ENCODE data around the gene EHD2. TPM values are rescaled to one million over a fixed set of nuclear protein-coding genes. Genes with fewer than 3 reads are reported as not detected.
"Not testable (repeated sequence)": the region's sequence is repeated elsewhere in the genome, so short reads cannot be mapped to it uniquely, and the experiment has no call there.

The EHD2 gene
- total and polyA plus RNA-seq, 2 of the 13 experiments (the other 11 are each of a cell fraction or from before 2014, with no cell fraction given): 0.09 to 0.28 TPM

- in situ Hi-C loops (cut with HindIII; ENCODE audit: extremely low pct_ligation_motif_present, low pct_unique_long_range_greater_than_20kb): no loop called here
- WGBS (ENCODE audit: low lambda C conversion rate): 68% methylated on average over 3 of the region's 3 CpGs
- intact Hi-C loops (cut with micrococcal nuclease; ENCODE audit: unreplicated experiment): no loop called here
- DNase-seq (ENCODE audit: low spot score) (no peak), ATAC-seq (no peak), FAIRE-seq (no peak)
- no peak overlapping the region for H3K27ac ChIP-seq (ENCODE audit: extremely low read length, insufficient read depth, low read length)
- H3K79me2 ChIP-seq (ENCODE audit: insufficient read depth, low read length): no peaks in the 10 kb centered on the region
- H3K9ac ChIP-seq (ENCODE audit: insufficient read depth, low read depth, low read length): no peak overlapping the region
- H2AFZ ChIP-seq (ENCODE audit: low read length): no peak overlapping the region
- H3K36me3 ChIP-seq (replicated peaks in 1 of 2; ENCODE audit: control insufficient read depth in 1 of 2, insufficient read depth in 2 of 2, low read length in 2 of 2): no peaks in the 10 kb centered on the region
- BruUV-seq (replicated peaks): no TSS peak
- H3K9me3 ChIP-seq (ENCODE audit: low read length): no peaks in the 10 kb centered on the region
- no peaks in the 10 kb centered on the region for H3K27me3 ChIP-seq (ENCODE audit: control insufficient read depth in 1 of 2, insufficient read depth in 2 of 2, low read length in 2 of 2)
- ChIA-PET CTCF (ENCODE audit: low intra/inter-chr PET ratio, low total read pairs) (no interaction called here), POLR2A (no interaction called here)
- TF ChIP-seq ZNF839 (CRISPR knock-in tag; IDR thresholded peaks at IDR 0.05; ENCODE audit: borderline replicate concordance) (no peak), GLI4 (CRISPR knock-in tag; IDR thresholded peaks at IDR 0.05; ENCODE audit: borderline replicate concordance) (no peak), SYNCRIP (IDR thresholded peaks at IDR 0.05; ENCODE audit: insufficient read depth, low read depth, low read length) (no peak), TEAD2 (CRISPR knock-in tag; IDR thresholded peaks at IDR 0.05) (no peak), HBP1 (CRISPR knock-in tag; IDR thresholded peaks at IDR 0.05; ENCODE audit: low read depth) (no peak)
- peaks cover 39% of the 10 kb centered on the region for H3K4me1 ChIP-seq (ENCODE audit: insufficient read depth, low read length)
- H4K20me1 ChIP-seq (ENCODE audit: insufficient read depth, low read length): no peaks in the 10 kb centered on the region
- no peak overlapping the region for H3K4me2 ChIP-seq (ENCODE audit: low read depth, low read length)
- no peak overlapping the region for H3K4me3 ChIP-seq (replicated peaks in 1 of 3; ENCODE audit: insufficient read depth in 1 of 3, low read depth in 2 of 3, low read length in 3 of 3)
These were observed 56.3 kb downstream of the EHD2 start for GRCh38 chr19:47769534-47769933.

- CTCF ChIA-PET (ENCODE audit: low intra/inter-chr PET ratio, low total read pairs): interaction anchor here (0.6 kb wide), 1 partner anchor 92 kb away, joined by 3 read pairs; no protein-coding TSS in a partner anchor
- POLR2A ChIA-PET; intact Hi-C loops (cut with micrococcal nuclease; ENCODE audit: unreplicated experiment); H2AFZ ChIP-seq (ENCODE audit: low read length); H3K4me2 ChIP-seq (ENCODE audit: low read depth, low read length); H3K27me3 ChIP-seq (ENCODE audit: control insufficient read depth in 1 of 2, insufficient read depth in 2 of 2, low read length in 2 of 2); H3K27ac ChIP-seq (ENCODE audit: extremely low read length, insufficient read depth, low read length); H3K9me3 ChIP-seq (ENCODE audit: low read length); ATAC-seq; H3K4me3 ChIP-seq (replicated peaks in 1 of 3; ENCODE audit: insufficient read depth in 1 of 3, low read depth in 2 of 3, low read length in 3 of 3); H3K9ac ChIP-seq (ENCODE audit: insufficient read depth, low read depth, low read length); in situ Hi-C loops (cut with HindIII; ENCODE audit: extremely low pct_ligation_motif_present, low pct_unique_long_range_greater_than_20kb); DNase-seq (ENCODE audit: low spot score); H3K79me2 ChIP-seq (ENCODE audit: insufficient read depth, low read length); FAIRE-seq; H3K36me3 ChIP-seq (replicated peaks in 1 of 2; ENCODE audit: control insufficient read depth in 1 of 2, insufficient read depth in 2 of 2, low read length in 2 of 2); H4K20me1 ChIP-seq (ENCODE audit: insufficient read depth, low read length); BruUV-seq (replicated peaks): not testable (repeated sequence)
- peaks cover 30% of the 10 kb centered on the region for H3K4me1 ChIP-seq (ENCODE audit: insufficient read depth, low read length)
- TF ChIP-seq ZNF121 (CRISPR knock-in tag; IDR thresholded peaks at IDR 0.05): peak; percentile 57
- WGBS (ENCODE audit: low lambda C conversion rate): 56% methylated on average over 6 of the region's 6 CpGs
These were observed 58.1 kb downstream of the EHD2 start for GRCh38 chr19:47771291-47771690.

All from HepG2 (cell line).